CD4-positive, alpha-beta T cell treated with Interleukin-12 subunit alpha and Interleukin-12 subunit beta, for 1 hour (primary cell): Measurements from ENCODE around the gene MEIOSIN.

Experiments
- DNase-seq: peaks from one replicate; pipeline ENCODE4 v3.0.0-alpha.2; 2020

Gene MEIOSIN

DNA sequence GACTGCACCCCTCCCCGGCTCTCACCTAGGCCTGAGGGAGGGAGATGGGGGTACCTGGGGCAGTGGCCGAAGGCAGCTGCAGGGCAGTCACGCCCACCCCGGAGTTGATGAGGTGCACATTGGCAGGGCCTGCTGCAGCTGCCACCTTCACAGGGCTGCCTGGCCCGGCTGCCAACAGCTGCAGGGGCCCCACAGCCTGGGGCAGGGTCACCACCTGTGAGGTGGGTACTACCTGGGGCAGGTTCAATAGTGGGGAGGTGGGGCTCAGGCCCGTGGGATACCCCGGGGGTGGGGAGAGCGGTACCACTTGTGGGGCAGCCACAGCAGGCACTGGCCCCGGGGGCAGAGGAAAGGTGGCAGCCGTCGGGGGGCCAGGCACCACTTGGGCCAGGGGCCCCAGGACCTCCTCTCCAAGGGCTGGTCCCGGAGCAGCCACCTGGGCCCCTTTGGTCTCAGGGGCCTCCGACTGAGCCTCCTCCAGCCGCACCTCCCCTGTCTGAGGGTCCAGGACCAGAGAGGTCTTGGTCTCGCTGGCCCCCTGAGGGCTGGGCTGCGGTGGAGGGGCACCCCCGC, 33.1 kb downstream of the MEIOSIN start:
- DNase-seq: no peak

GRCh38 chr19:45766869-45767346, 33.7 kb downstream of the MEIOSIN start:
- no peak for DNase-seq

DNA sequence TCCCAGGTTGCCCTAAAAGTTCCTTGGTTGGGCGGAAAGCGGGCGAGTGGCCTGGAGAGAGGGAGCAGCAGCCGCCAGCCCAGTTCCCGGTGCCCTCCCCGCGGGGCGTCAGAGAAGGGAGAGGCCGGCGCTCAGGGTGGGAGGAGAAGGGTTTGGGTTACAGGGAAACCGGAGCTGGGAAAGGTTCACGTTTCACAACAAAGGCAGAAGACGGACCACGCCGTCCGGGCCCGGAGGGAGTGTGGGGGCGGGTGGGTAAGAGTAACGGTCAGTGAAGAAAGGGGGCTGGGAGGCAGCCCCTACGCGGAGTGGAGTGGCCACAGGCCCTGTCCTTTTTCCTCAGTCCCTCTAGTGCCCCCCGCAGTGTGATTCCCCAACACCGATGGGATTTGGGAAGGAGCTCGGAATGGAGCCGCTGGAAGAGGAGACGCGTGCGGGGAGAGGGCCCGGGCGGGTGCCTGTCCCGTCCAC, 34.2 kb downstream of the MEIOSIN start:
- DNase-seq: no peak

- no peak for DNase-seq
Observed at GRCh38 chr19:45767881-45768654, 34.8 kb downstream of the MEIOSIN start.

GRCh38 chr19:45768655-45768983, 35.4 kb downstream of the MEIOSIN start:
- DNase-seq: peak; percentile 53

DNA sequence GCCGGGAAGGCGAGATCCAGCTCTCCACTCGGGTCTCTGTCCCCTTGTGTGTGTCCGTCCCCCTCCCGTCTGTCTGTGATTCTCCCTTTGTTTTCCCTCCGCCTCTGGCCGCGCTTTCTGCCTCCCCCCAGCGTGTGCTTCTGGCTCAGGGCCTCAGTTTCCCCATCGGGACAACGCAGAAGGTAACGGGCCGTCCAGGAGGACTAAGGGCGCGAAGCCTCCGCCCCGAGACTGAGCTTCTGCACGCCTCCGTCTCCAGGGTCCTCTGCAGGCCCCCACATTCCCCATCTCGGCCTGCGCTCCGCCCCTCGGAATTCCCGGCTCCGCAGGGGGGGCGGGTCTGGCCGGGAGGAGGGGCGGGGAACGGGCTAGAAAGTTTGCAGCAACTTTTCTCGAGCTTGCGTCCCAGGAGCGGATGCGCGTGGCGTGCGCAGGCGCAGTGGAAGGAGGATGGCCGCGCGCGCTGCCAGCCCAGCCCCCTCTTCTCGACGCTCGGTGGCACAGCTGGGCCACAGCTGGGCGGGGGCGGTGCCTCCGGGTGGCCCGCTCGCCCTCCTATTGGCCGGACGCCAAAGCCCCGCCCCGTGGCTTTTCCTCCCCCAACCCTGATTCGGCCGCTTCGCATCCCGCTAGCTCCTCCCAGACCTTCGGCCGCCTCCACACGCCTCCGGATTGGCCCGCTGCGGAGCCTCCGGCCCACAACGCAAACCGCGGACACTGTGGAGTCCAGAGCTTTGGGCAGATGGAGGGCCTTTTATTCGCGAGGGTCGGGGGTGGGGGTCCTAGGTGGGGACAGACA, 35.9 kb downstream of the MEIOSIN start, which contains the start of gene SIX5:
SIX5 (minus strand) TSS at position 269 of the 799 bp plus-strand sequence. CDS start 408 bp downstream, outside the sequence.
- peak; percentile 97 for DNase-seq

- no peak for DNase-seq
Observed at GRCh38 chr19:45769821-45770191, 36.6 kb downstream of the MEIOSIN start.

GRCh38 chr19:45770192-45771101, 37.2 kb downstream of the MEIOSIN start:
- peak; percentile 92 for DNase-seq

DNA sequence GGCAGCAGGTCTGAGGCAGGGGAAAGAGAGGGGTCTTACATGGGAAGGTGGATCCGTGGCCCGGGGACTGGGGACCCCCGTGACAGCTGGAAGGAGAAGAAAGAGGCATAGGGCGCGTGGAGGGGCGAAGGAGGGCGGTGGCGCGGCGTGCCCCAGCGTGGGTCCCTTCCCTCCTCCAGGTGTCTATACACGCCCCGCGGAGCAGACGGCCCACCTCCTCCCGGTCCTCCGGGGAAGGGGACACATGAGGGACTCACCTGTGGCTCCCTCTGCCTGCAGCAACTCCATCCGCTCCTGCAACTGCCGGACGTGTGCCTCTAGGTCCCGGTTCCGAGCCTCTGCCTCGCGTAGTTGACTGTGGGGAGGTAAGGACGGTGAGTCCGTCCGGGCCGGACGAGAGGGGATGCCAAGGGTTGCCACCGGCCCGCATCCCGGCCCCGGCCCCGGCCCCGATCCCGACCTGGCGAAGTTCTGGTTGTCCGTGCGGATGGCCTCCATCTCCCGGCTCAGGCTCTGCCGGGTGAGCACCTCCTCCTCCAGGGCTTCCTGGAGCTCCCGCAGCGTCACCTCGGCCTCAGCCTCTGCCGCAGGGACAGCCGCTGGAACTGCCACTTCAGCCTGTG, 38.2 kb downstream of the MEIOSIN start:
- DNase-seq: no peak

GRCh38 chr19:45772130-45772840, 39.0 kb downstream of the MEIOSIN start:
- DNase-seq: no peak

DNA sequence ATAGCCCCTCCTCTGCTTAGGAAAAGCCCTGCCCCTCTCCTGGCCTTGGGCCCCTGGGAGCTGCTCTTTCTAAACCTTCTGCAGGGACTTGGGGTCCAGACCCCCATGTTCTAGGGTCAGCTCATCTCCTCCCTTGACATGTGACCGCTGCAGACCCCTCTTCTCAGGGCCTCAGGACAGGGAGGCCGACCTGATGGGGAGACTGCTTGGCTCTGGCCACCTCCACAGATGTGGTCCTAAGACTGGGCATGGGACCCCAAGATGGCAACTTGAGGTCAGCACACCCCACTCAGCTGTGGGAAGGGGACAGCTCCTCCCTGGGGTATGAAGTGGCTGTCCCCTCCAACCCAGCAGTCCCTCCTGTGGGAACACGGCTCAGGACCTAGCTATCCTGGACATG, 39.7 kb downstream of the MEIOSIN start:
- no peak for DNase-seq

DNA sequence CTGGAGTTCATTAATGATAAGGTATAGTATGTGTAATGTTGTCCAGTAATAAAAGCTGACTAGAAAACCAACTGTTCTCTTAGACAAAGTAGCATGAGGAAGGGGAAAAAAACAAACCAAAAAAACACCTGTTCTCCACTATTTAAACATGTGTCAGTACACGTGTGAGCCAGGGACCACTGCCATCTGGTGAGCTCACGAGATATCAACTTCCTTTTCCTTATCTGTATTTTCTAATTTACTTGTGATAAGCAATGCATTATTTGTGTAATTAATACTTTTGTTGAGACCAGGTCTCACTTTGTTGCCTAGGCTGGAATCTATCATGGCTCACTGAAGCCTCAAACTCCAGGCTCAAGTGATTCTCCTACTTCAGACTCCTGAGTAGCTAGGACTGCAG, 40.1 kb downstream of the MEIOSIN start:
- no peak for DNase-seq

DNA sequence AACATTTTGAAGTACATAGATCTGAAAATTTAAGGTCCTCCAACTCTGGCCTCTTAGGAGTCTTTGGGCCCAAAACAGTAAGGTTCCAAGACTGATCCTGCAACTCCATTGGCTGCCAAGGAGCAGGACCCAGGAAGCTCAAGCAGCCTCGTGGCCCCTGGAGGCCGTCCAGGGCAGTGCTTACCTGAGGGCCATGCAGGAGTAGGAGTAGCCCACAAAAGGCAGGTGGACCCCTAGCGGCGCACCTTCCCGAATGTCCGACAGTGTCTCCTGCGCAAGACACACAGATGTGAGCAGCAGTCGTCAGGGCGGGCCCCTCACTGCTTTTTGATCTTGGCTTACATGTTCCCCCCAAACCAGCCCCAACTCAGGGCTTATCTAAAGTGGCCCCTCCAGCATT, 41.5 kb downstream of the MEIOSIN start:
- DNase-seq: no peak

- DNase-seq: no peak
Observed at GRCh38 chr19:45777395-45777961, 44.2 kb downstream of the MEIOSIN start.

DNA sequence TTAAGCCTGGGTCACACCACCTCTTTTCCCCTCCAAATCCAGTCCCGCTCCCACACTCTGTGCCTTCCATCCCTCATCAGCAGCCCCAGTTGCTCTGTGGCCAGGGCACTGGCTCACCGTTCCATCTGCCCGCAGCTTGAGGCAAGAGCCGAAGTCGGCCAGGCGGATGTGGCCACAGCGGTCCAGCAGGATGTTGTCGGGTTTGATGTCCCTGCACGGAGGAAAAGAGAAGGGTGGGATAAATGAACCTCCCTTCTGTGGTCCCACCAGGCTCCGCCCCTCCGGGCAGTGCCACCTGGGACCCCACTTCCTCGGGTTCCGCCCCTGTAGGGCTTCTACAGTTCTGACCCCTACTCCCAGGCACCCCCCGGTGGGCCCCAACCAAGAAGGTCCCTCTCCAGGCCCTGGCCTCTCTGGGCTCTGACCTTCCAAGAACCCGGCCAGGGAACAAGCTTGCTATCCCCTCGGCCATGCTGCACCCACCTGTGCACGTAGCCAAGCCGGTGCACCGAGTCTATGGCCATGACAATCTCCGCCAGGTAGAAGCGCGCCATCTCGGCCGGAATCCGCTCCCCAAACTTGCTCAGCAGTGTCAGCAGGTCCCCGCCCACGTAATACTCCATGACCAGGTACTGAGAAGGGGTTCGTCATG, 44.9 kb downstream of the MEIOSIN start:
- DNase-seq: no peak

GRCh38 chr19:45779231-45780145, 46.2 kb downstream of the MEIOSIN start:
- DNase-seq: peak; percentile 88

DNA sequence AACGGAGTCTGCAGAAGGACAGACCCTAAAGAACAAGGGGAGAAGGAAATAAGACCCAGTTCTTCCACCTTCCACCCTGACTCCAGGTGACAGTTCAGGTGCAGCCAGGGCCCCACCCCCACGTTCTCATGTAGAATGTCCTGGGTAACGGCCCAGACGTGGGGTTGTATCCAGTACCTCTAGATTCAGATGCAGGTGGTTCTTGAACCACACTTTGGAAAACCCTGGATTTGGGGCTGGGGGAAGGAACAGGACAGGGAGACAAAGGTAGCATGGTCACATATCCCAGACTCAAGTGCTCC, 46.9 kb downstream of the MEIOSIN start:
- DNase-seq: no peak

DNA sequence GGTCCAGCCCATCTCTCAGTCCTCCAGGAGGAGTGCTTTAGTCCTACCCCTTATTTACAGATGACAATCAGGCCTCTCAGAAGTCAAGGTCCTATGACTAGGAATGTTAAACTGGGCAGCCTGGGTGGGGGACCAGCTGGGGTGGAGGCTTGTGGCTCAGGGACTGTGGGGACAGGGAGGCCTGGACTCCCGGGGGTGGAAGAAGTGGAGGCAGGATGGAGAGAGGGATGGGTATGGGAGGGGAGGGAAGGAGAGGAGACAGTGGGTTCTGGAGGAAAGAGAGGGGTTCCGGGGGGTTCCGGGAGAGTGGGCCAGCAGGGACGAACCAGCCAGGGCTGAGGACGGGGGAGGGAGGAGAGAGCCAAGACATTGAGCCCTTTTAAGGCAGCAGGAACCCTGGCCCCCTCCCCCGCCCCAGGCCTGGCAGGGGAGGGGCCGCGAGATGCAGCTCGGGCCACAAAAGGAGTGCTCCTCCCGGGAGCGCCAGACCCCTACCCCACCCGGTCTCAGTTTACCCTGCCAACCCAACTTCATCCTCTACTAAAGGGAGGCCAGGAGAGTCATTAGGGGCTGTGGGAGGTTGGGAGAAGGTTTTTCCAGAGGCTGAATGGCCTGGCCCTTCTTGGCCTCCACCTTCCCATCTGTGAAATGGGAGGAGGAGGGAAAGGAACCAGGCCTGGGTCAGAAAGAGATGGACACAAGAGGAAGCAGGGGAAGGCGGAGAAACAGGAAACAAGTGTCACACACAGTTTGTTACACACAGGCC, 47.4 kb downstream of the MEIOSIN start:
- no peak for DNase-seq
